WERI-Rb-1 (cell line): ENCODE measurements around the gene SLC36A1.

Experiments used
- DNase-seq: peaks from one replicate; pipeline ENCODE4 v3.0.0-alpha.2; 2020
- H3K27ac ChIP-seq: fragments of 250-450 bp; sonication (Bioruptor Pico); 2 replicates; pipeline ENCODE4 v1.5.1; 2020; ENCODE audit warnings: mild to moderate bottlenecking, moderate library complexity
- H3K27me3 ChIP-seq: fragments of 250-450 bp; sonication (Bioruptor Pico); 2 replicates; pipeline ENCODE4 v1.5.1; 2021; ENCODE audit warnings: mild to moderate bottlenecking, low read depth, moderate library complexity; ENCODE audit not compliant: insufficient read depth, severe bottlenecking
- H3K36me3 ChIP-seq: fragments of 250-450 bp; sonication (Bioruptor Pico); 2 replicates; pipeline ENCODE4 v1.5.1; 2020; ENCODE audit warnings: mild to moderate bottlenecking, moderate library complexity
- H3K4me3 ChIP-seq: 2 replicates; pipeline ENCODE4 v1.5.1; 2011; ENCODE audit warnings: low read depth, mild to moderate bottlenecking, control low read depth, low read length
- H3K9me3 ChIP-seq: fragments of 250-450 bp; sonication (Bioruptor Pico); 2 replicates; pipeline ENCODE4 v1.5.1; 2021; ENCODE audit warnings: mild to moderate bottlenecking, moderate library complexity; ENCODE audit not compliant: severe bottlenecking
- CTCF ChIP-seq: IDR thresholded peaks from 2 replicates; pipeline ENCODE4 v1.5.1; 2011; ENCODE audit warnings: low read depth, mild to moderate bottlenecking, control low read depth, inconsistent platforms, low read length

SLC36A1 gene

GRCh38 chr5:151430731-151431130, 16.7 kb upstream of the SLC36A1 start:
- no peaks in the 10 kb centered on the region for H3K36me3 ChIP-seq
- H3K9me3 ChIP-seq, result no peaks in the 10 kb centered on the region
- H3K27me3 ChIP-seq, result no peaks in the 10 kb centered on the region
- H3K27ac ChIP-seq, result no peak overlapping the region
- no peak overlapping the region for H3K4me3 ChIP-seq
- DNase-seq, result no peak
- no peak for TF ChIP-seq CTCF

- TF ChIP-seq CTCF, result no peak
- no peak overlapping the region for H3K27ac ChIP-seq
- no peak for DNase-seq
Measured at GRCh38 chr5:151431666-151432065, 15.7 kb upstream of the SLC36A1 start.

GRCh38 chr5:151432210-151432609, 15.2 kb upstream of the SLC36A1 start:
- DNase-seq, result peak; percentile 18
- Histone ChIP-seq H3K36me3 (no peaks in the 10 kb centered on the region), H3K9me3 (no peaks in the 10 kb centered on the region), H3K4me3 (no peak overlapping the region), H3K27ac (no peak overlapping the region), H3K27me3 (no peaks in the 10 kb centered on the region)
- 0 out of 2 replicates have a peak, but pooled peaks have one; percentile 9 for TF ChIP-seq CTCF

More at GRCh38 chr5:151431666-151432065, 15.7 kb upstream of the SLC36A1 start:
- Histone ChIP-seq H3K36me3 (no peaks in the 10 kb centered on the region), H3K9me3 (no peaks in the 10 kb centered on the region), H3K4me3 (no peak overlapping the region), H3K27me3 (no peaks in the 10 kb centered on the region)

- Histone ChIP-seq H3K36me3 (no peaks in the 10 kb centered on the region), H3K27ac (no peak overlapping the region), H3K9me3 (no peaks in the 10 kb centered on the region), H3K4me3 (no peak overlapping the region), H3K27me3 (no peaks in the 10 kb centered on the region)
- DNase-seq, result no peak
- TF ChIP-seq CTCF, result no peak
Measured at GRCh38 chr5:151434570-151435237, 12.7 kb upstream of the SLC36A1 start.

- TF ChIP-seq CTCF, result peak; percentile 37; the same call in 1 of the 2 replicates
- Histone ChIP-seq H3K4me3 (peak overlapping the region; percentile 69), H3K9me3 (no peaks in the 10 kb centered on the region), H3K36me3 (no peaks in the 10 kb centered on the region), H3K27ac (no peak overlapping the region), H3K27me3 (no peaks in the 10 kb centered on the region)
- DNase-seq, result peak; percentile 37
Measured at GRCh38 chr5:151448038-151448985, 909 bp downstream of the SLC36A1 start.
